H1 (cell line): ENCODE results near the gene ZBTB9. TPM values are rescaled to one million over a fixed set of nuclear protein-coding genes. Genes with fewer than 3 reads are reported as not detected.
A peak's percentile ranks its signal among the peaks of the same experiment; 100 is the strongest.

Experiments
- CTCF ChIA-PET: fragments of 300-600 bp; sonication (Branson Sonifier 250); formaldehyde crosslinking; loops from one replicate; lab custom pipeline; 2021; ENCODE audit not compliant: partially characterized antibody; lab: Charles Lee
- POLR2A ChIA-PET: fragments of 300-600 bp; sonication (Branson Sonifier 250); formaldehyde crosslinking; loops from one replicate; lab custom pipeline; 2021; ENCODE audit warnings: inconsistent platforms; ENCODE audit not compliant: partially characterized antibody; lab: Charles Lee
- DNase-seq, 2 experiments: peaks; one replicate each; pipeline versions ENCODE4 v3.0.0 to v3.0.0-alpha.2; 2010 to 2022; ENCODE audit warnings: low spot score in 2 of 2, low read depth in 1 of 2, mixed read lengths in 1 of 2
- FAIRE-seq: peaks from 2 replicates; lab custom pipeline; 2011; peaks lifted over from hg19 to GRCh38; lab: Jason Lieb, UNC
- H2AFZ ChIP-seq: 2 replicates; pipeline ENCODE4 v1.8.1; 2012; ENCODE audit warnings: low read length, inconsistent platforms
- H2AK5ac ChIP-seq: 2 replicates; pipeline ENCODE4 v1.6.1; 2013; ENCODE audit warnings: low read depth, low read length
- H2BK120ac ChIP-seq: replicated peaks from 2 replicates; pipeline ENCODE3; 2013; ENCODE audit warnings: low read depth, low read length, inconsistent platforms
- H2BK12ac ChIP-seq: 2 replicates; pipeline ENCODE4 v1.6.1; 2013; ENCODE audit warnings: low read depth, low read length
- H2BK15ac ChIP-seq: 2 replicates; pipeline ENCODE4 v1.6.1; 2013; ENCODE audit warnings: low read length
- H2BK20ac ChIP-seq: 2 replicates; pipeline ENCODE4 v1.6.1; 2013; ENCODE audit warnings: low read length
- H2BK5ac ChIP-seq: 2 replicates; pipeline ENCODE4 v1.6.1; 2013; ENCODE audit warnings: low read depth, low read length
- H3K14ac ChIP-seq: 2 replicates; pipeline ENCODE4 v1.6.1; 2013; ENCODE audit warnings: inconsistent platforms; ENCODE audit not compliant: insufficient read length
- H3K18ac ChIP-seq: 2 replicates; pipeline ENCODE4 v1.6.1; 2013; ENCODE audit warnings: low read length; ENCODE audit errors: extremely low read depth
- H3K23ac ChIP-seq: 2 replicates; pipeline ENCODE4 v1.6.1; 2013; ENCODE audit warnings: inconsistent platforms; ENCODE audit not compliant: insufficient read length
- H3K23me2 ChIP-seq: 2 replicates; pipeline ENCODE4 v1.6.1; 2013; ENCODE audit warnings: low read depth, low read length
- H3K27ac ChIP-seq: 2 replicates; pipeline ENCODE4 v1.6.1; 2011; ENCODE audit warnings: low read depth, low read length, inconsistent platforms
- H3K27me3 ChIP-seq, 4 experiments: replicated peaks in 1 of 4; 1 replicate in 1 of 4; 2 replicates in 3 of 4; pipeline versions ENCODE4 v1.6.1 to v1.8.1; 2011 to 2013; ENCODE audit warnings: low read length in 3 of 4, mild to moderate bottlenecking in 3 of 4, inconsistent platforms in 2 of 4, mixed read lengths in 2 of 4, moderate library complexity in 1 of 4; ENCODE audit not compliant: control insufficient read depth in 3 of 4, insufficient read depth in 3 of 4; ENCODE audit errors: extremely low read depth in 1 of 4
- H3K36me3 ChIP-seq, 4 experiments: 2 replicates each; pipeline versions ENCODE4 v1.6.1 to v1.8.1; 2011 to 2013; ENCODE audit warnings: mild to moderate bottlenecking in 4 of 4, low read length in 3 of 4, moderate library complexity in 2 of 4, control low read depth in 1 of 4, inconsistent platforms in 1 of 4; ENCODE audit not compliant: insufficient read depth in 4 of 4, control insufficient read depth in 2 of 4
- H3K4ac ChIP-seq: replicated peaks from 2 replicates; pipeline ENCODE3; 2013; ENCODE audit warnings: low read length, low read depth, mixed read lengths, inconsistent platforms; ENCODE audit not compliant: insufficient read length
- H3K4me1 ChIP-seq, 4 experiments: replicated peaks in 1 of 4; 1 replicate in 1 of 4; 2 replicates in 3 of 4; pipeline versions ENCODE4 v1.6.1 to v1.8.1; 2011 to 2013; ENCODE audit warnings: low read length in 3 of 4, inconsistent platforms in 2 of 4, mixed read lengths in 1 of 4; ENCODE audit not compliant: insufficient read depth in 4 of 4, control insufficient read depth in 3 of 4
- H3K4me2 ChIP-seq, 2 experiments: 2 replicates each; pipeline versions ENCODE4 v1.6.1 to v1.8.1; 2011 to 2013; ENCODE audit warnings: low read depth in 2 of 2, low read length in 2 of 2, control low read depth in 1 of 2, inconsistent platforms in 1 of 2, mild to moderate bottlenecking in 1 of 2; ENCODE audit not compliant: insufficient read depth in 1 of 2
- H3K4me3 ChIP-seq, 4 experiments: fragments of 200-600, 300-600 bp in 1 of 4; sonication (generic), shearing (Covaris generic), sonication (Bioruptor Twin) in 1 of 4; 2 replicates each; pipeline versions ENCODE4 v1.5.1 to v1.8.1; 2011 to 2016; ENCODE audit warnings: low read length in 4 of 4, low read depth in 3 of 4, control low read depth in 2 of 4, inconsistent platforms in 2 of 4, mild to moderate bottlenecking in 2 of 4, mixed read lengths in 1 of 4, moderate library complexity in 1 of 4; ENCODE audit not compliant: insufficient read depth in 2 of 4; ENCODE audit errors: extremely low read depth in 1 of 4
- H3K56ac ChIP-seq: replicated peaks from 2 replicates; pipeline ENCODE3; 2013; ENCODE audit warnings: low read depth, mild to moderate bottlenecking, mixed read lengths, low read length, inconsistent platforms; ENCODE audit not compliant: insufficient read length
- H3K79me1 ChIP-seq: 2 replicates; pipeline ENCODE4 v1.6.1; 2013; ENCODE audit warnings: low read depth, low read length, control low read depth
- H3K79me2 ChIP-seq, 2 experiments: 2 replicates each; pipeline versions ENCODE4 v1.6.1 to v1.8.1; 2012 to 2013; ENCODE audit warnings: low read length in 2 of 2, mild to moderate bottlenecking in 2 of 2, inconsistent platforms in 1 of 2; ENCODE audit not compliant: insufficient read depth in 2 of 2, control insufficient read depth in 1 of 2
- H3K9ac ChIP-seq, 4 experiments: replicated peaks in 1 of 4; 1 replicate in 1 of 4; 2 replicates in 3 of 4; pipeline versions ENCODE4 v1.6.1 to v1.8.1; 2011 to 2013; ENCODE audit warnings: low read depth in 3 of 4, low read length in 3 of 4, control low read depth in 2 of 4, mild to moderate bottlenecking in 2 of 4, moderate library complexity in 2 of 4, inconsistent platforms in 1 of 4; ENCODE audit errors: extremely low read depth in 1 of 4
- H3K9me3 ChIP-seq, 2 experiments: 2 replicates each; pipeline versions ENCODE4 v1.6.1 to v1.8.1; 2012 to 2013; ENCODE audit warnings: mild to moderate bottlenecking in 2 of 2, moderate library complexity in 2 of 2, control low read depth in 1 of 2, inconsistent platforms in 1 of 2, low read depth in 1 of 2, low read length in 1 of 2, mixed read lengths in 1 of 2; ENCODE audit not compliant: insufficient read depth in 2 of 2
- H4K20me1 ChIP-seq, 2 experiments: replicated peaks in 1 of 2; 2 replicates each; pipeline versions ENCODE3 to v1.8.1; 2011 to 2013; ENCODE audit warnings: inconsistent platforms in 2 of 2, low read length in 2 of 2, mild to moderate bottlenecking in 1 of 2; ENCODE audit not compliant: insufficient read depth in 2 of 2, control insufficient read depth in 1 of 2
- H4K5ac ChIP-seq: 2 replicates; pipeline ENCODE4 v1.6.1; 2013; ENCODE audit warnings: low read length, low read depth, mixed read lengths, inconsistent platforms; ENCODE audit not compliant: insufficient read length
- H4K8ac ChIP-seq: 2 replicates; pipeline ENCODE4 v1.8.0; 2013; ENCODE audit warnings: mild to moderate bottlenecking, moderate library complexity, low read length, inconsistent platforms; ENCODE audit not compliant: insufficient read depth; ENCODE audit errors: extremely low read depth
- H4K91ac ChIP-seq: replicated peaks from 2 replicates; pipeline ENCODE3; 2013; ENCODE audit warnings: low read length, mixed read lengths, inconsistent platforms; ENCODE audit not compliant: insufficient read length
- BRCA1 ChIP-seq: IDR thresholded peaks from 2 replicates; pipeline ENCODE4 v1.6.1; 2012; ENCODE audit warnings: low read depth, low read length, improper control_type of control experiment
- CBX8 ChIP-seq: fragments of 300-800, 300-1000 bp; sonication (generic); IDR thresholded peaks from 2 replicates; pipeline ENCODE4 v1.7.1; 2016; ENCODE audit warnings: low read depth, low read length, borderline replicate concordance
- CTCF ChIP-seq, 3 experiments: IDR thresholded peaks; 1 replicate in 2 of 3; 2 replicates in 1 of 3; pipeline versions ENCODE4 v1.5.1 to v1.6.1; 2011; ENCODE audit warnings: low read length in 3 of 3, mild to moderate bottlenecking in 3 of 3, inconsistent platforms in 2 of 3, low read depth in 1 of 3, moderate library complexity in 1 of 3; ENCODE audit not compliant: insufficient read depth in 1 of 3; ENCODE audit errors: control extremely low read depth in 1 of 3
- JUN ChIP-seq: IDR thresholded peaks from 2 replicates; pipeline ENCODE4 v1.6.1; 2011; ENCODE audit warnings: low read depth, mild to moderate bottlenecking, improper control_type of control experiment, low read length
- RAD21 ChIP-seq, 2 experiments: IDR thresholded peaks in 1 of 2; conservative IDR thresholded peaks in 1 of 2; 2 replicates each; pipeline ENCODE4 v1.6.1; 2011; ENCODE audit warnings: low read depth in 2 of 2, low read length in 2 of 2, improper control_type of control experiment in 1 of 2, inconsistent platforms in 1 of 2, mild to moderate bottlenecking in 1 of 2, moderate library complexity in 1 of 2
- SIRT6 ChIP-seq: IDR thresholded peaks from one replicate; pipeline ENCODE4 v1.7.1; 2012; ENCODE audit warnings: low read length, inconsistent platforms
- WGBS, 2 experiments: shearing (Covaris generic) in 1 of 2; methylation state at CpG; one replicate each; pipeline versions ENCODE4 v1.1.6 to v1.1.7; 2013 to 2015; ENCODE audit warnings: low lambda C conversion rate in 2 of 2, mixed read lengths in 2 of 2, inconsistent platforms in 1 of 2, low coverage in 1 of 2, missing lambda C conversion rate in 1 of 2; ENCODE audit not compliant: insufficient replicate concordance in 2 of 2, insufficient coverage in 1 of 2, insufficient read length in 1 of 2; ENCODE audit errors: extremely low coverage in 1 of 2, missing lambda C conversion rate in 1 of 2; 5-methylcytosine and 5-hydroxymethylcytosine counted together
- polyA plus RNA-seq, 7 experiments: library from polyadenylated mRNA; depleted of rRNA in 3 of 7; stranded (reverse) in 5 of 7; unstranded in 2 of 7; fragments of >200 nt in 5 of 7; fragments of 200-250 nt in 2 of 7; gene quantifications; 1 replicate in 5 of 7; 2 replicates in 1 of 7; 4 replicates in 1 of 7; pipeline versions ENCODE4 v1.2.1 to v1.2.3, GENCODE V29; 2011 to 2013; ENCODE audit warnings: missing spikeins in 2 of 7, mixed read lengths in 2 of 7
- total RNA-seq: library from RNA; stranded (reverse); fragmentation: NEBNext Ultra II Directional; extraction: Animal tissue kit (Norgen Biotek cat#: 25700); gene quantifications from 2 replicates; pipeline ENCODE4 v1.2.1, GENCODE V29; 2021

The ZBTB9 gene
- total and polyA plus RNA-seq, 2 of the 8 experiments (the other 6 are each of a cell fraction or from before 2014, with no cell fraction given): 16.9 to 20.2 TPM

DNA sequence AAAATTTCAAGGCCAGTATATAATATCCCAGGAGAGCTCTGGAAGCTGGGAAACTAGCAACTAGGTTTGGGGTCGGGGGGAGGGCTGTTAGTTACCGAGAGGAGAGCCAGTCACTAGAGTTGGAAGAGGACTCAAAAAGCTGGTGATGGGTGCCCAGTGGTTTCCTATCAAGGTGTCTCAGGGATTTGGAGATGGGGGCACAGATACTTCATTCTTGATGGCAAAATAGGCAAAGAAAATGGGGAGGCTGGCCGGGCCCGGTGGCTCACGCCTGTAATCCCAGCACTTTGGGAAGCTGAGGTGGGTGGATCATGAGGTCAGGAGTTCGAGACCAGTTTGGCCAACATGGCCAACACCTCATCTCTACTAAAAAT lies 42.8 kb upstream of the ZBTB9 start:
- H4K20me1 ChIP-seq: peaks cover 4 to 13% of the 10 kb centered on the region in 2 experiments
- H2BK20ac ChIP-seq: no peak overlapping the region
- H3K27ac ChIP-seq: no peak overlapping the region
- WGBS, 2 experiments: 75% methylated on average over 6 of the region's 6 CpGs; no CpG with 5 or more reads in 1 of the 2 experiments
- no peak overlapping the region for H4K5ac ChIP-seq
- H3K4me3 ChIP-seq: peak overlapping the region; percentile 48 to 87 (median 70)
- no peak overlapping the region for H3K14ac ChIP-seq
- peaks cover 3 to 26% of the 10 kb centered on the region in 2 experiments for H3K79me2 ChIP-seq
- no peak overlapping the region for H2BK5ac ChIP-seq
- H3K4me2 ChIP-seq: peak overlapping the region; percentile 60 to 81
- H3K9ac ChIP-seq: peak overlapping the region in 2 of 4 experiments; percentile 30 to 42; a peak in 1 of 7 replicates
- H3K4me1 ChIP-seq: peaks cover 0 to 18% (median 8%) of the 10 kb centered on the region in 4 experiments; a peak in 6 of 7 replicates
- H2AFZ ChIP-seq: no peak overlapping the region
- no peak overlapping the region for H3K56ac ChIP-seq
- no peaks in the 10 kb centered on the region for H3K27me3 ChIP-seq
- H3K23me2 ChIP-seq: peaks cover 6% of the 10 kb centered on the region; the same call in 1 of the 2 replicates
- H3K18ac ChIP-seq: no peak overlapping the region
- ChIA-PET POLR2A (interaction anchor here (1.0 to 3.6 kb wide), 6 partner anchors 11 to 434 kb away, joined by 3 to 24 read pairs (median 8); no protein-coding TSS in a partner anchor), CTCF (interaction anchor here (0.9 to 1.7 kb wide), 2 partner anchors 11 to 13 kb away, joined by 3 to 8 read pairs; no protein-coding TSS in a partner anchor)
- H3K79me1 ChIP-seq: peaks cover 9% of the 10 kb centered on the region; the same call in 1 of the 2 replicates
- no peak overlapping the region for H4K91ac ChIP-seq
- no peak overlapping the region for H3K23ac ChIP-seq
- H4K8ac ChIP-seq: no peak overlapping the region
- DNase-seq: no peak
- FAIRE-seq: no peak
- H3K4ac ChIP-seq: no peak overlapping the region
- no peaks in the 10 kb centered on the region for H3K9me3 ChIP-seq
- peaks cover 9 to 53% (median 33%) of the 10 kb centered on the region in 4 experiments; a peak in 7 of 8 replicates for H3K36me3 ChIP-seq
- H2AK5ac ChIP-seq: no peak overlapping the region
- H2BK15ac ChIP-seq: no peak overlapping the region
- H2BK12ac ChIP-seq: no peak overlapping the region
- no peak overlapping the region for H2BK120ac ChIP-seq
- TF ChIP-seq JUN (no peak), CBX8 (no peak), BRCA1 (no peak), SIRT6 (no peak), CTCF (IDR thresholded peaks at IDR 0.05; ENCODE audit: control extremely low read depth in 1 of 3, insufficient read depth in 1 of 3, low read depth in 1 of 3, low read length in 3 of 3) (no peak), RAD21 (IDR thresholded peaks at IDR 0.05 in 1 of 2, conservative IDR thresholded peaks at IDR 0.05 in 1 of 2; ENCODE audit: low read depth in 2 of 2, low read length in 2 of 2) (no peak)
